ENCODE measurements around the gene SND1.

GRCh38 chr7:127946111-127946510, 294.1 kb downstream of the SND1 start:
- TF ChIP-seq EZH2 (IDR thresholded peaks at IDR 0.05) = no peak
- TF ChIP-seq POLR2AphosphoS5 (IDR thresholded peaks at IDR 0.05; ENCODE audit: borderline replicate concordance, low read depth, low read length) = no peak
- no peak for TF ChIP-seq FOXP2 (optimal IDR thresholded peaks at IDR 0.05; ENCODE audit: control extremely low read depth, extremely low read length, insufficient read depth)
